ENCODE measurements around the gene NKPD1. TPM values are rescaled to one million over a fixed set of nuclear protein-coding genes. Genes with fewer than 3 reads are reported as not detected.

Gene NKPD1
- total and polyA plus RNA-seq, 2 donors (not counting 3 experiments of a cell fraction or from before 2014, with no cell fraction given) = 0.04 TPM; not detected in 1

DNA sequence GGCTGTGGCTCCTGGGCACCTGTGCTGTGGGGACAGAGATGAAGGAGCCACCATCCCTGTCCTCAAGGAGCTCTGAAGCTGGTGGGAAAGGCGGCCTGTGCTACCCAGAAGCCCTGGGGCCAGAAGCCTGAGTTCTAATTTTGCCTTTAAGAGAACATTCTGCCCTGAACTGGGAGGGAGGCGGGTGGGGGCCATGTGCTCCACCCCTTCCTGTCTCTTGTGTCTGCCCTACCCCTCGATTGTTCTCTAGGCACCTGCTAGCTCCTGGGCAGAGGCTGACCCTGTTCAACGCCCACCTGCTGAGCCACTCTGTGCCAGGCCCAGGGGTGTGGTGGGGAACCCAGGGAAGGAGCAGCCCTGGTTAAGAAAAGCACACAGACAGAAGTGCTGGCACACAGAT, 11.4 kb upstream of the NKPD1 start:
- H3K36me3 ChIP-seq (ENCODE audit: control insufficient read depth in 2 of 2, extremely low read depth in 1 of 2, insufficient read depth in 2 of 2, low read length in 2 of 2) = no peaks in the 10 kb centered on the region
- TF ChIP-seq POLR2A (IDR thresholded peaks at IDR 0.05; ENCODE audit: low read depth, low read length) (no peak), FOS (IDR thresholded peaks at IDR 0.05; ENCODE audit: borderline replicate concordance, insufficient read depth, low read length) (no peak), EZH2 (IDR thresholded peaks at IDR 0.05; ENCODE audit: borderline replicate concordance, low read depth, low read length, severe bottlenecking) (no peak), MYC (IDR thresholded peaks at IDR 0.05; ENCODE audit: low read depth, low read length) (no peak), JUN (IDR thresholded peaks at IDR 0.05; ENCODE audit: borderline replicate concordance, insufficient read depth, insufficient read length, low read depth) (no peak), GATA2 (IDR thresholded peaks at IDR 0.05; ENCODE audit: insufficient read depth, insufficient read length, low read depth, low read length) (no peak), POLR2AphosphoS5 (IDR thresholded peaks at IDR 0.05; ENCODE audit: insufficient read depth, low read depth, low read length) (no peak)
- TF ChIP-seq, protein P1, sequence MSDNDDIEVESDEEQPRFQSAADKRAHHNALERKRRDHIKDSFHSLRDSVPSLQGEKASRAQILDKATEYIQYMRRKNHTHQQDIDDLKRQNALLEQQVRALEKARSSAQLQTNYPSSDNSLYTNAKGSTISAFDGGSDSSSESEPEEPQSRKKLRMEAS (IDR thresholded peaks at IDR 0.05; ENCODE audit: insufficient read depth, insufficient read length) = no peak
- TF ChIP-seq, protein P2, sequence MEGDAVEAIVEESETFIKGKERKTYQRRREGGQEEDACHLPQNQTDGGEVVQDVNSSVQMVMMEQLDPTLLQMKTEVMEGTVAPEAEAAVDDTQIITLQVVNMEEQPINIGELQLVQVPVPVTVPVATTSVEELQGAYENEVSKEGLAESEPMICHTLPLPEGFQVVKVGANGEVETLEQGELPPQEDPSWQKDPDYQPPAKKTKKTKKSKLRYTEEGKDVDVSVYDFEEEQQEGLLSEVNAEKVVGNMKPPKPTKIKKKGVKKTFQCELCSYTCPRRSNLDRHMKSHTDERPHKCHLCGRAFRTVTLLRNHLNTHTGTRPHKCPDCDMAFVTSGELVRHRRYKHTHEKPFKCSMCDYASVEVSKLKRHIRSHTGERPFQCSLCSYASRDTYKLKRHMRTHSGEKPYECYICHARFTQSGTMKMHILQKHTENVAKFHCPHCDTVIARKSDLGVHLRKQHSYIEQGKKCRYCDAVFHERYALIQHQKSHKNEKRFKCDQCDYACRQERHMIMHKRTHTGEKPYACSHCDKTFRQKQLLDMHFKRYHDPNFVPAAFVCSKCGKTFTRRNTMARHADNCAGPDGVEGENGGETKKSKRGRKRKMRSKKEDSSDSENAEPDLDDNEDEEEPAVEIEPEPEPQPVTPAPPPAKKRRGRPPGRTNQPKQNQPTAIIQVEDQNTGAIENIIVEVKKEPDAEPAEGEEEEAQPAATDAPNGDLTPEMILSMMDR (IDR thresholded peaks at IDR 0.05; ENCODE audit: extremely low read depth in 1 of 2, insufficient read depth in 1 of 2, low read depth in 1 of 2, low read length in 2 of 2) = no peak
- H4K20me1 ChIP-seq (replicated peaks; ENCODE audit: control insufficient read depth, extremely low read depth, insufficient read depth, low read length) = no peaks in the 10 kb centered on the region
- peak overlapping the region; percentile 21 for H3K27ac ChIP-seq (ENCODE audit: insufficient read depth, low read depth, low read length)
- H3K9me3 ChIP-seq (replicated peaks; ENCODE audit: control insufficient read depth, insufficient read depth, low read length) = no peaks in the 10 kb centered on the region
- FAIRE-seq (peak; percentile 64), DNase-seq (ENCODE audit: low read depth, low spot score) (no peak)
- dilution Hi-C loops (cut with MboI; ENCODE audit: extremely low pct_ligation_motif_present, low sequenced_read_pairs) = no loop called here
- H3K9ac ChIP-seq (replicated peaks; ENCODE audit: extremely low read depth, insufficient read depth, low read length) = no peak overlapping the region
- POLR2A ChIA-PET = no interaction called here
- CTCF ChIA-PET = interaction anchor here (2.0 to 2.1 kb wide), 2 partner anchors 10 to 47 kb away, joined by 6 to 7 read pairs; no protein-coding TSS in a partner anchor
- BruUV-seq (replicated peaks) = no TSS peak
- intact Hi-C loops (cut with micrococcal nuclease) = no loop called here
- no peaks in the 10 kb centered on the region for H3K27me3 ChIP-seq (ENCODE audit: control insufficient read depth in 2 of 2, insufficient read depth in 2 of 2, low read length in 2 of 2)
- no peaks in the 10 kb centered on the region for H3K9me1 ChIP-seq (replicated peaks; ENCODE audit: control insufficient read depth, extremely low read depth, insufficient read depth, low read length)
- H3K79me2 ChIP-seq (ENCODE audit: control insufficient read depth, insufficient read depth, low read length) = no peaks in the 10 kb centered on the region
- H3K4me3 ChIP-seq (replicated peaks in 1 of 3; ENCODE audit: insufficient read depth in 1 of 3, low read depth in 1 of 3, low read length in 3 of 3) = no peak overlapping the region
- H3K4me2 ChIP-seq (ENCODE audit: insufficient read depth, low read length) = no peak overlapping the region
- peaks cover 21% of the 10 kb centered on the region for H3K4me1 ChIP-seq (ENCODE audit: control insufficient read depth, extremely low read depth, insufficient read depth, low read length)
- H2AFZ ChIP-seq (ENCODE audit: low read depth, low read length) = no peak overlapping the region

Measured in endothelial cell of umbilical vein (primary cell).